ENCODE data around the gene SUPT4H1. TPM values are rescaled to one million over a fixed set of nuclear protein-coding genes. Genes with fewer than 3 reads are reported as not detected.

SUPT4H1 gene
- total and polyA plus RNA-seq, 2 of the 4 experiments (the other 2 are of a cell fraction) = 51.6 to 129 TPM

GRCh38 chr17:58344047-58344790 is 7.8 kb downstream of the SUPT4H1 start (continued):
- TF ChIP-seq ELK1 (IDR thresholded peaks at IDR 0.05; ENCODE audit: borderline replicate concordance, low read depth, low read length) = no peak

GRCh38 chr17:58343131-58343530 is 8.9 kb downstream of the SUPT4H1 start:
- H4K8ac ChIP-seq (ENCODE audit: low read depth in 2 of 2, low read length in 2 of 2) = no peak overlapping the region
- TF ChIP-seq CHD1 (IDR thresholded peaks at IDR 0.05; ENCODE audit: low read depth, low read length) (no peak), RCOR1 (IDR thresholded peaks at IDR 0.05; ENCODE audit: insufficient replicate concordance, low read length) (no peak), RFX5 (IDR thresholded peaks at IDR 0.05; ENCODE audit: low read depth, low read length) (no peak), SMC3 (IDR thresholded peaks at IDR 0.05; ENCODE audit: low read depth, low read length) (no peak), ELK1 (IDR thresholded peaks at IDR 0.05; ENCODE audit: borderline replicate concordance, low read depth, low read length) (no peak), BHLHE40 (IDR thresholded peaks at IDR 0.05; ENCODE audit: low read depth, low read length) (no peak)
- no peak overlapping the region for H2AK9ac ChIP-seq (replicated peaks; ENCODE audit: low read depth, low read length, poor library complexity)
- no peaks in the 10 kb centered on the region for H4K20me1 ChIP-seq (ENCODE audit: insufficient read depth, low read length)
- no peak overlapping the region for H3K14ac ChIP-seq (replicated peaks; ENCODE audit: low read depth, low read length)
- no peak overlapping the region for H2BK15ac ChIP-seq (ENCODE audit: low read depth, low read length)
- CTCF ChIA-PET = interaction anchor here (0.6 kb wide), 1 partner anchor 124 kb away, joined by 3 read pairs; no protein-coding TSS in a partner anchor
- H3K4me1 ChIP-seq (ENCODE audit: control insufficient read depth, insufficient read depth, low read length) = peaks cover 18% of the 10 kb centered on the region
- H3K4me3 ChIP-seq (ENCODE audit: insufficient read depth, low read depth, low read length) = no peak overlapping the region
- no peak overlapping the region for H4K5ac ChIP-seq (ENCODE audit: low read depth, low read length)
- no peak overlapping the region for H3K9ac ChIP-seq (ENCODE audit: low read depth, low read length)
- no peak overlapping the region for H3K56ac ChIP-seq (ENCODE audit: extremely low read depth, insufficient read depth, low read length)
- POLR2A ChIA-PET (ENCODE audit: unreplicated experiment) = interaction anchor here (0.6 to 1.3 kb wide), 3 partner anchors 9 to 113 kb away, joined by 3 to 5 read pairs (median 4); partner anchors contain the start of gene SUPT4H1
- in situ Hi-C loops (cut with MboI; ENCODE audit: low sequenced_read_pairs) = loop anchor here (25.0 kb wide), 1 partner anchor 481 kb away; the partner anchor contains the start of gene MRPS23
- no peak overlapping the region for H4K91ac ChIP-seq (ENCODE audit: insufficient read depth, low read depth, low read length)
- BruUV-seq (replicated peaks) = no TSS peak
- H3K9me3 ChIP-seq (ENCODE audit: control insufficient read depth, insufficient read depth, low read length) = no peaks in the 10 kb centered on the region
- H3K9me1 ChIP-seq (ENCODE audit: insufficient read depth, low read length) = peaks cover 22% of the 10 kb centered on the region
- H3K79me1 ChIP-seq (ENCODE audit: low read depth in 1 of 2, low read length in 2 of 2) = peaks cover 15 to 21% of the 10 kb centered on the region in 2 experiments
- DNase-seq (no peak), ATAC-seq (ENCODE audit: low read depth) (no peak)
- no peak overlapping the region for H3K4me2 ChIP-seq (ENCODE audit: low read depth, low read length)
- H3K36me3 ChIP-seq (ENCODE audit: control insufficient read depth, insufficient read depth, low read length) = peaks cover 36% of the 10 kb centered on the region
- H3K23ac ChIP-seq (ENCODE audit: low read depth, low read length) = no peak overlapping the region
- no peak overlapping the region for H2BK120ac ChIP-seq (ENCODE audit: low read depth, low read length)
- intact Hi-C loops (cut with micrococcal nuclease) = no loop called here
- H3K4ac ChIP-seq (ENCODE audit: low read depth, low read length) = no peak overlapping the region
- H3K18ac ChIP-seq (ENCODE audit: low read depth, low read length) = no peak overlapping the region
- H2BK5ac ChIP-seq (ENCODE audit: low read depth, low read length, poor library complexity, severe bottlenecking) = no peak overlapping the region
- dilution Hi-C loops (cut with HindIII; ENCODE audit: low sequenced_read_pairs, unreplicated experiment) = no loop called here
- H2BK20ac ChIP-seq (ENCODE audit: low read depth, low read length) = no peak overlapping the region
- no peak overlapping the region for H3K27ac ChIP-seq (ENCODE audit: insufficient read depth, low read length)
- H2AFZ ChIP-seq (replicated peaks; ENCODE audit: low read length, poor library complexity) = no peak overlapping the region
- WGBS, 2 experiments (ENCODE audit: extremely low coverage in 2 of 2, insufficient read length in 1 of 2) = no CpG with 5 or more reads among the region's 4 CpGs
- no peak overlapping the region for H2AK5ac ChIP-seq (ENCODE audit: low read depth, low read length)
- no peaks in the 10 kb centered on the region for H3K27me3 ChIP-seq (ENCODE audit: control insufficient read depth, insufficient read depth, low read length)

All from IMR-90 (cell line).